HG02763 (cell line): ENCODE measurements around the gene FMN1.

ENCODE experiments used
- ATAC-seq: cut with Tn5 transposase; IDR thresholded peaks from one replicate; pipeline ENCODE4 v1.9.1; 2021; ENCODE audit warnings: mild to moderate bottlenecking, moderate library complexity; ENCODE audit not compliant: unreplicated experiment

Gene FMN1

GRCh38 chr15:32736701-32737061 lies 457.8 kb downstream of the FMN1 start:
- ATAC-seq = no peak

- no peak for ATAC-seq
These were observed 458.4 kb downstream of the FMN1 start for GRCh38 chr15:32735989-32736700.

DNA sequence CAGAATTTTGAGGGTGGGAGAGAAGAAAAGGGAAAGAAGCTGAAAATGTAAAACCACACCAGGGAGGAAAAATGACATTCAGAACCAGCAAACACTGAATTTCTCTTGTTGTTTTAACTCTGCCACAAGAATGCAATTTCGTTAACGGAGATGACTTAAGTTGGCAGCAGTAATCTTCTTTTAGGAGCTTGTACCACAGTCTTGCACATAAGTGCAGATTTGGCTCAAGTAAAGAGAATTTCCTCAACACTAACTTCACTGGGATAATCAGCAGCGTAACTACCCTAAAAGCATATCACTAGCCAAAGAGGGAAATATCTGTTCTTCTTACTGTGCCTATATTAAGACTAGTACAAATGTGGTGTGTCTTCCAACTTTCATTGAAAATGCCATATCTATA lies 461.2 kb downstream of the FMN1 start:
- ATAC-seq = no peak

DNA sequence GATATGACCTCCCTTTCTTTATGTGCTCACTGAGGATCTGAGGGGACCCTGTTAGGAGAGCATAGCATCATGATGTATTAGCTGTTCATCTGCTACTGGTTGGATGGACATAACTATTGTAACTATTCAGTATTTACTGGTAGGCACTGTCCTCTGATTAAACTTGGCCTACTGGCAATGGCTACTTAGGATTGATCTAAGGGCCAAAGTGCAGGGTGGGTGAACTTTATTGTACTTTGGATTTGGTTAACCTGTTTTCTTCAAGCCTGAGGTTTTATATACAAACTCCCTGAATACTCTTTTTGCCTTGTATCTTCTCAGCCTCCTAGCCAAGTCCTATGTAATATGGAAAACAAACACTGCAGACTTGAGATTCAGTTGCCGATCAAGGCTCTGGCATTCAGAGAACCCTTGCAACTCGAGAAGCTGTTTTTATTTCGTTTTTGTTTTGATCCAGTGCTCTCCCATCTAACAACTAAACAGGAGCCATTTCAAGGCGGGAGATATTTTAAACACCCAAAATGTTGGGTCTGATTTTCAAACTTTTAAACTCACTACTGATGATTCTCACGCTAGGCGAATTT lies 461.8 kb downstream of the FMN1 start:
- ATAC-seq = no peak

DNA sequence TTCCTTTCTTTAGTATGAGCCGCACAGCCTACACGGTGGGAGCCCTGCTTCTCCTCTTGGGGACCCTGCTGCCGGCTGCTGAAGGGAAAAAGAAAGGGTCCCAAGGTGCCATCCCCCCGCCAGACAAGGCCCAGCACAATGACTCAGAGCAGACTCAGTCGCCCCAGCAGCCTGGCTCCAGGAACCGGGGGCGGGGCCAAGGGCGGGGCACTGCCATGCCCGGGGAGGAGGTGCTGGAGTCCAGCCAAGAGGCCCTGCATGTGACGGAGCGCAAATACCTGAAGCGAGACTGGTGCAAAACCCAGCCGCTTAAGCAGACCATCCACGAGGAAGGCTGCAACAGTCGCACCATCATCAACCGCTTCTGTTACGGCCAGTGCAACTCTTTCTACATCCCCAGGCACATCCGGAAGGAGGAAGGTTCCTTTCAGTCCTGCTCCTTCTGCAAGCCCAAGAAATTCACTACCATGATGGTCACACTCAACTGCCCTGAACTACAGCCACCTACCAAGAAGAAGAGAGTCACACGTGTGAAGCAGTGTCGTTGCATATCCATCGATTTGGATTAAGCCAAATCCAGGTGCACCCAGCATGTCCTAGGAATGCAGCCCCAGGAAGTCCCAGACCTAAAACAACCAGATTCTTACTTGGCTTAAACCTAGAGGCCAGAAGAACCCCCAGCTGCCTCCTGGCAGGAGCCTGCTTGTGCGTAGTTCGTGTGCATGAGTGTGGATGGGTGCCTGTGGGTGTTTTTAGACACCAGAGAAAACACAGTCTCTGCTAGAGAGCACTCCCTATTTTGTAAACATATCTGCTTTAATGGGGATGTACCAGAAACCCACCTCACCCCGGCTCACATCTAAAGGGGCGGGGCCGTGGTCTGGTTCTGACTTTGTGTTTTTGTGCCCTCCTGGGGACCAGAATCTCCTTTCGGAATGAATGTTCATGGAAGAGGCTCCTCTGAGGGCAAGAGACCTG lies 463.5 kb downstream of the FMN1 start:
- ATAC-seq = no peak

GRCh38 chr15:32729700-32730395 lies 464.7 kb downstream of the FMN1 start:
- ATAC-seq = no peak

DNA sequence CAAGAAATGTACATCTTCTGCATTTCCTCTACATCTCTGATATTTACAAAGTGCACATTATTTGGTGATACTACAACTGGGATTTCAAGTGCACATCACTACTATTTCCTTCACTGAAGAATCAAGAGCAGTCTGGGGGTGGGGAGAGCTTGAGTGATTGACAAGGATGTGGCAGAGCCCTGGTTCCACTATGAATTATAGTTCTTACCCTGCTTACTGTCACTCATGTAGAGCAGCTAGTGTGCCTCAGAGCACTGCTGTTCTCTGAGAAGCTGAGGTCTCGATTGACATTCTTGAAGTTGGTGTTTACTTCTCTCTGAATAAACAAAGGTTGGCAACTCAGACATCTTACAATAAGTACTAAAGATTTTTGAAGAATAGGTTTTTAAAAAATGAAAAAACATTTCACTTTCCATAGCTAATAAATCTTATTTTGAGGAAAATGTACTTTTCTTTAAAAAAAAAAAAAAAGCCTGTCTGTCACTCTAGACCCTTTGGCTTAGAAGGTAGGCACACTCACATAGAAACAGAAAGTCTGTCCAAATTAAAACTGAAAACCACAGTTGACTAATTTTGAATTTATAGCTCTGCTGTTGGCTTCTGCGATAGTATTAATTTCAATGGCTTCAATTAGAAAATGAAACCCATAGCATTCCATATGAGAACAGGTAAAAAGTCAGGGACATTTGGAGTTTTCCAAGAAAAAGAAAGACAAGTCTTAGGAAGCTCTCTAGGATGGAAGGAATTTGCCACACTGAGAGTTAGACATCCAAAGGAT lies 471.2 kb downstream of the FMN1 start:
- peak; percentile 82 for ATAC-seq

- ATAC-seq = no peak
These were observed 472.4 kb downstream of the FMN1 start for GRCh38 chr15:32722136-32722535.

DNA sequence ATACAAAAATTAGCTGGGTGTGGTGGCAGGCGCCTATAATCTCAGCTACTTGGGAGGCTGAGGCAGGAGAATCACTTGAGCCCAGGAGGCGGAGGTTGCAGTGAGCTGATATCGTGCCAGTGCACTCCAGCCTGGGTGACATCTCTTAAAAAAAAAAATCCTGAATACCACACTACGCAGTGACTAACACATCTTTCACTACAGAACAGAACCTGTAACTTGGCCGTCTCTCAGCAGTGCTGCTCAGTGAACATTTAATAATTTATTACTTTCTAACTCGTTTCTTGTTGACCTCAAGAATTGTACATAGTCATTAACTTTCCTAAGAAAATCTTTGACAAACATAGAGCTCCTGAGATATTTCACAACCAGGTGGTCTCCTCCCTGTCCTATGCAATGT lies 472.9 kb downstream of the FMN1 start:
- no peak for ATAC-seq

DNA sequence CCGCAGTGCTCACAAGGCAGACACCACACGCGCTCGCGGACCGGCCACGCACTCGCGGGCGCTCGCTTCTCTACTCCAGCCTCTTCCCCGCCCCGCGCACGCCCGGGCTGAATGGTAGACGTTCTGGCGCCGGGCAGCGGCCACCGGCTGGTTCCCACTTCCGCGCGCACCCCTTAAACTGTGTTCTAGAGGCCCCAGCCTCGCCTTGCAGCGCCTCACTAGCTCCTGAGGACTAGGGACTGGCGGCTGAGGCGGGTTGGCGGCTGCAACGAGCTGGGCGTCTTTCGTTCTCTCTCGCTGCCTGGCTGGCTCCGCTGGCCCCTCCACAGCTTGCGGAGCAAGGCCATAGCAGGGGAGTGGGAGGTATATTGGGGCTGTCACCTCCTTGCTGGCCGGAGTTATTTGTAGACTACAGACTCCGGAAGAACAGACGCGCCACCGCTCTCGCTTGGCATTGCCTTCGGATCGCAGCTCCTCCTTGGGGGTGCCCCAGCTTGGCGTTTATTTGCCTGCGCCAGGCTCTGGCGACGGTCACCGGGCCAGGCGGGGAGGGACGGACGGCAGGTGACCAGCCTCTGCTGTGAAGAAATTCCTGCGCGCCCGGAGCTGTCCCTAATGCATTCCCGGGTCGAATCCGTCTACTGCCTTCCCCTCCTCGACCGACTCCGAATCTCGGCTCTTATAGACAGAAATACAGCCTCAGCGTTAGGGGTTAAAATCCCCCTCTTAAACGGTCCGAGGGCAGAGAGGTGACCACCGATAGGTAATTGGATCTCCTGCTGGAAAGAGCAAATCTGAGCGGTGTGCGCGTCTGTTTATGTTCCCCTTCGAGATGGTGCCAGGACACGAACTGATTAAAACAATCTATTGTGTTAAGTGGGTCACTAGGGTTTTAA lies 475.4 kb downstream of the FMN1 start:
- ATAC-seq = no peak

DNA sequence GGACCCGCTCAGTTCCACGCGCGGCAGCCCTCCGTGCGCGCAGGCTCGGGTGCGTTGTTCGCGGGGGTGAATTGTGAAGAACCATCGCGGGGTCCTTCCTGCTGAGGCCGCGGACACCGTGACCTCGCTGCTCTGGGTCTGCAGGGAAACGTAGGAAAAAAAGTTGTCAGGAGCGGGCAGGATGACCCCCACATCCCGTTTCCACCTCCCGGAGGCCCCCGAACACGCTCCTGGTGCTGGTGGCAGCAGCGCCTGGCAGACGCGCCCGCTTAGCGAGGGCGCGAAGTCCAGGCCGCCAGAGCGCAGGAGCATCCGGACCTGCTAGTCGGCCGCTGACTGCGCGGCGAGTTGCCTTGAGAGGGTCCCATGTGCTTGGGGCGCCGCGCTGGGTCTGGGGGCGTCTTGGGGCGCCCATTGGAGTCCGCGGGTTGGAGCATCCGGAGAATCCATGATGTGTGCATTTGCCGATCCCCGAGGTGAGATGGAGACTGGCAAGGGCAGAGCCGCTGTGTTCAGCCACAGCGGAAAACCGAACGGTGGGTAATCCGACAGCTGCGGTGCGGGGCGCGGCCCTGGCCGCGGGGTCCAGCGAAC lies 476.2 kb downstream of the FMN1 start:
- ATAC-seq = no peak

DNA sequence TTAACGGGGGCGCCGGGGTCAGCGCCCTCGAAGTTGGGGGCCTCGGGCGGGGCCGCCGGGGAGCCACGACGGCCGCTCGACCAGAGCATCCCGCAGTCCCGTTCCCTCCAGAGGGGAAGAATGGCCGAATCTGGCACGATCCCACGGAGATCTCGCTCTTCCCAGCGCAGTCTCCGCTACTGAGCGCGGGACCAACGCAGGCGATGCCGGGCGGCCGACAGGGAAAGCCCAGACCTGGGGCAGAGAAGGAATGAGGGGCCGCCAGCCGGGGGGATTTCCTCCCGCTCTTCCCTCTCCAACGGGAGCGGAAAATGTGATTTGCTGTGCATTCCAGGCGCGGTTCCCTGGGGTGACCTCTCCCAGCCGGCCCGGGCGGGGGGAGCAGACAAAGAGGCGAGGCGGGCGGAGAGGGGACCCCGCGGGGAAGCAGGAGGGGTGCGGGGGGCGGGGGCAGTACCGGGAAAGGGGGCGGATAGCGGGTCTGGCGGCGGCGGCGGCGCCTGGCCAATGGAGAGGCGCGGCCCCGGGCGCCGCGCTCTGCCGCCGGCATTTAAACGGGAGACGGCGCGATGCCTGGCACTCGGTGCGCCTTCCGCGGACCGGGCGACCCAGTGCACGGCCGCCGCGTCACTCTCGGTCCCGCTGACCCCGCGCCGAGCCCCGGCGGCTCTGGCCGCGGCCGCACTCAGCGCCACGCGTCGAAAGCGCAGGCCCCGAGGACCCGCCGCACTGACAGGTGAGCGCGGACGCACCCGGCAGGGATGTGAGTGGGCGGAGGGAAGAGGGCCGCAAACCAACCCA lies 476.9 kb downstream of the FMN1 start, which contains the start of gene GREM1:
Gene GREM1, plus strand, starts transcription at position 579 of the 801 bp plus-strand sequence. CDS start 12,687 bp downstream, outside the sequence.
- no peak for ATAC-seq

DNA sequence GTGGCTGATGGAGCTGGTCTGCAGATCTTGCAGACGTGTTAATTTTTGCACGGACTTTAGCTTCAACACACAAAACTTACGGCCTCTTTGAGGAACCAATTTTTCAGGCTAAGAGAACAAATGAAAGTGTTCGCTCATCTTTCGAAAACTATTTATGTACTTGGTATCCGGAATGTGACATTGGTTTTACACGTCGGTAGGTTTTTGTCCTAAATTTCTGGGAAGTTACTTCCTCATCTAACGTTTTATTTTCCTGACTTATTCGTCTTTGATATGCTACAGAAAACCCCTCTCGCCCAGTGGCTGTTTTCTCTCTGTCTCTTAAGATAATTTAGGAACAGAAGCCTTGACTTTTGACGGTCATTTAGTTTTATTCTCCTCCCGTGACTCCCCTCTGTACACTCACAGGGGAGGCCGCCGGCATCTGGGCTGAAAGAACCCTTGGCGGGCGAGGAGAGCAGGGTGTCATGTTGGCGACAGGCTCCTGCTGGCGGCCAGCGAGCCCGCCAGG lies 477.5 kb downstream of the FMN1 start:
- ATAC-seq = no peak

- ATAC-seq = no peak
These were observed 478.1 kb downstream of the FMN1 start for GRCh38 chr15:32716216-32716914.
